Activated CD4-positive, alpha-beta T cell treated with anti-CD3 and anti-CD28 coated beads, Interleukin-2, Interleukin-4, amounts not matched to agents 100 ng/mL and 50 ng/mL, durations not matched to agents 16 hours and 8 hours (primary cell): ENCODE results near the gene PHC3.

Source experiments
- DNase-seq: peaks from one replicate; pipeline ENCODE4 v3.0.0-alpha.2; 2020; ENCODE audit warnings: low spot score

Gene PHC3

DNA sequence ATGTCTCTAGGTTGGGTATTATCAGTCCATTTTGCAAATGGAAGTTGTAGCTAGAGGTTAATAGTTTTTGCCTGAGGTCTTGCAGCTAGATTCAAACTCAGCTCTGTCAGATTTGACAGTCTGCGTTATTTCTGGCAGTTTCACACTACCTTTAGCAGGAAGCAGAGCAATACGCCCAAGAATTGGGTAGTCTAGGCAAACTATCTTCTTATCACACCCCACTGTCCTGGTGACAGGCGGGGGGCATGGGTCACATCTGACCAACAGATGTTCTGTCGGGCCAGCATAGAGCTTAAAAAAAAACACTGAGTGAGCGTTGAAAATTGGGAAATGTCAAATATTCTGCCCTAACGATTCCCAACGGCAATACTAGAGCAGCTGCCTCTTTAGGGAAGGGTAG is 138.0 kb downstream of the PHC3 start:
- DNase-seq: no peak

DNA sequence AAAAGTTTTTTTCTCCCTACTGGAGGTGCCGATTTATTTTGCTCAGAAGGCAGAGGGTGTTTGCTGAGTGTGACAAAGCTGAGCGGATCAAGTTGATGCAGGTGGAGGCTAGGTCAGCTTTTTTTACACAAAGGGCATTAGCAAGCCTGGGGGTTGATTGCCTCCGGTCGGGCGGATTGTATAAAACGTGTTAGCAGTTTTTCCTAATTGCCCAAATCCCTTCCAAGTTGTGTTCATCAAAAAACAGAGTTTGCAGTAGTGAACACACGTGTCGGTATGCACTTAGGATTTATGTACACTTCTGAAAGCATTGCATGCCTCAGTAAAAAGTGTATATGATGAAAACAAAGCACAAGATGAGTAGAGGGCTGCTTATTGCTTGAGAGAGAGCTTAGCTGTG is 141.1 kb downstream of the PHC3 start:
- no peak for DNase-seq

DNA sequence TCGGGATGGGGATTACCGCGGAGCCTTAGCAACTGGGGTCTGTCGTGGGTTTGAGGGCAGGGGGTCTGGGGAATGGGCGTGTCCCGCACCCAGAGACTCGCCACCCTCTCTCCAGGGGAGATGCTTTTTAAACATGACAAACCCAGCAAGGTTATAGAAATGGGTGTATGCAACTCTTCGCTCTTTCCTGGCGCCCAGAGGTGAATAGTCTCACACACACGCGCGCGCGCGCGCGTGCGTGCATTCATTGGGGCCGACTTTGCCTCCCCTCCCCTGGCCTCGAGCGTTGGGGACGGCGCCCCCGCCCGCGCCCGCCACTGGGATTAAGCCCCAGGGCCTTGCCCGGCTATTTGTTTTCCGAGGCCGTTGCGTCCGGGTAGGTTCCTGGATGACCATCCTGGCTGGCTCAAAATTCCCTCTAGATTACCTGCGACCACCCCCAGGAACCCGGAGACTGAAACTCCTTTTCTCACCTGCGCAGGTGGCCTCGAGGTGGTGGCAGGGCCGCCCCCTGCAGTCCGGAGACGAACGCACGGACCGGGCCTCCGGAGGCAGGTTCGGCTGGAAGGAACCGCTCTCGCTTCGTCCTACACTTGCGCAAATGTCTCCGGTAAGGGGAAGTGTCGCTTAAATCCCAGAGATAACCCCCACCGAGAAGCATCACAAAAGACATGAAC is 143.0 kb downstream of the PHC3 start:
- no peak for DNase-seq
